Suprapubic skin (tissue), 4 donors: Measurements from ENCODE around the gene TRIM69. TPM values are rescaled to one million over a fixed set of nuclear protein-coding genes. Genes with fewer than 3 reads are reported as not detected.

Experiments
- DNase-seq, 2 donors: peaks; one replicate each; pipeline ENCODE4 v3.0.0-alpha.2; 2019; ENCODE audit warnings: low spot score in 2 of 2
- H3K27ac ChIP-seq: fragments of 200-600 bp; sonication (generic); one replicate; pipeline ENCODE4 v1.5.1; 2019
- H3K27me3 ChIP-seq: fragments of 200-600 bp; sonication (generic); one replicate; pipeline ENCODE4 v1.5.1; 2019
- H3K36me3 ChIP-seq: fragments of 200-600 bp; sonication (generic); one replicate; pipeline ENCODE4 v1.5.1; 2019
- H3K4me1 ChIP-seq: fragments of 200-600 bp; sonication (generic); one replicate; pipeline ENCODE4 v1.5.1; 2019
- H3K4me3 ChIP-seq: fragments of 200-600 bp; sonication (generic); one replicate; pipeline ENCODE4 v1.5.1; 2019; ENCODE audit warnings: mild to moderate bottlenecking
- H3K9me3 ChIP-seq: fragments of 200-600 bp; sonication (generic); one replicate; pipeline ENCODE4 v1.5.1; 2019
- EP300 ChIP-seq: sonication (generic); formaldehyde crosslinking; IDR thresholded peaks from one replicate; pipeline ENCODE4 v1.6.1; 2017; ENCODE audit warnings: antibody characterized with exemption
- POLR2A ChIP-seq, 2 donors: fragments of 450-650 bp; IDR thresholded peaks; one replicate each; pipeline ENCODE4 v1.6.1; 2017; ENCODE audit warnings: antibody characterized with exemption in 2 of 2, mild to moderate bottlenecking in 2 of 2, moderate library complexity in 2 of 2
- POLR2AphosphoS5 ChIP-seq, 3 donors: sonication (generic); formaldehyde crosslinking; IDR thresholded peaks; one replicate each; pipeline ENCODE4 v1.6.1; 2017; ENCODE audit warnings: antibody characterized with exemption in 3 of 3
- WGBS: methylation state at CpG from one replicate; pipeline ENCODE4 v1.1.5; 2018; 5-methylcytosine and 5-hydroxymethylcytosine counted together
- total RNA-seq, 4 donors: library from RNA; depleted of rRNA; stranded (reverse); fragments of >200 nt; gene quantifications; one replicate each; pipeline ENCODE4 v1.1.0, GENCODE V29; 2016
- TF ChIP-seq, protein P1 (sequence below), 2 donors: fragments of 200-600 bp in 1 of 2; fragments of 450-650 bp in 1 of 2; sonication (generic) in 1 of 2; IDR thresholded peaks; one replicate each; pipeline ENCODE4 v1.5.1; 2016 to 2019; ENCODE audit warnings: antibody characterized with exemption in 2 of 2, mild to moderate bottlenecking in 1 of 2, moderate library complexity in 1 of 2

Gene TRIM69
- total RNA-seq, 4 donors from 2014 or later: 9.1 to 10.6 (median 9.8) TPM

DNA sequence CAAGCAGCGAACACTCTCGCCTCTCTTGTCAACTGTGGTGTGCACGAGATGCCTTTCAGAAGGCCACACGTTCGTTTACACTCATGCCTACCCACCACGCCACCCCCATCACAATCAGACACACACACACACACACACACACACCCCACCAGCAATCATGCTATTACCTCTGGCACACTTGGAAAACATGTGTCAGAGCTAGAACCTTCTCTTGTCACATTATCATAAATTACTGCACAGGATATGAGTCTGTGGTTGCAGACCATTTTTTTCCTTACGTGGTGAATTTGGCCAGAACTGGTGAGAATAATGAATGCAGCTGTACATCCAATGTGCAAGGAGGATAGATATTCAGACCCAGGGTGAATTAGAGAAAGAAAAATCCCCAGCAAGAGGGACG, 52.4 kb downstream of the TRIM69 start:
- H3K9me3 ChIP-seq: no peaks in the 10 kb centered on the region
- no peak for TF ChIP-seq POLR2AphosphoS5 (IDR thresholded peaks at IDR 0.05)
- TF ChIP-seq EP300: no peak
- TF ChIP-seq, protein P1, sequence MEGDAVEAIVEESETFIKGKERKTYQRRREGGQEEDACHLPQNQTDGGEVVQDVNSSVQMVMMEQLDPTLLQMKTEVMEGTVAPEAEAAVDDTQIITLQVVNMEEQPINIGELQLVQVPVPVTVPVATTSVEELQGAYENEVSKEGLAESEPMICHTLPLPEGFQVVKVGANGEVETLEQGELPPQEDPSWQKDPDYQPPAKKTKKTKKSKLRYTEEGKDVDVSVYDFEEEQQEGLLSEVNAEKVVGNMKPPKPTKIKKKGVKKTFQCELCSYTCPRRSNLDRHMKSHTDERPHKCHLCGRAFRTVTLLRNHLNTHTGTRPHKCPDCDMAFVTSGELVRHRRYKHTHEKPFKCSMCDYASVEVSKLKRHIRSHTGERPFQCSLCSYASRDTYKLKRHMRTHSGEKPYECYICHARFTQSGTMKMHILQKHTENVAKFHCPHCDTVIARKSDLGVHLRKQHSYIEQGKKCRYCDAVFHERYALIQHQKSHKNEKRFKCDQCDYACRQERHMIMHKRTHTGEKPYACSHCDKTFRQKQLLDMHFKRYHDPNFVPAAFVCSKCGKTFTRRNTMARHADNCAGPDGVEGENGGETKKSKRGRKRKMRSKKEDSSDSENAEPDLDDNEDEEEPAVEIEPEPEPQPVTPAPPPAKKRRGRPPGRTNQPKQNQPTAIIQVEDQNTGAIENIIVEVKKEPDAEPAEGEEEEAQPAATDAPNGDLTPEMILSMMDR (IDR thresholded peaks at IDR 0.05): no peak
- TF ChIP-seq POLR2A (IDR thresholded peaks at IDR 0.05): no peak
- no peak overlapping the region for H3K4me3 ChIP-seq
- 58% methylated on average over 8 of the region's 8 CpGs for WGBS
- H3K27ac ChIP-seq: no peak overlapping the region
- peaks cover 5% of the 10 kb centered on the region for H3K4me1 ChIP-seq
- no peaks in the 10 kb centered on the region for H3K27me3 ChIP-seq
- no peaks in the 10 kb centered on the region for H3K36me3 ChIP-seq
- no peak for DNase-seq

DNA sequence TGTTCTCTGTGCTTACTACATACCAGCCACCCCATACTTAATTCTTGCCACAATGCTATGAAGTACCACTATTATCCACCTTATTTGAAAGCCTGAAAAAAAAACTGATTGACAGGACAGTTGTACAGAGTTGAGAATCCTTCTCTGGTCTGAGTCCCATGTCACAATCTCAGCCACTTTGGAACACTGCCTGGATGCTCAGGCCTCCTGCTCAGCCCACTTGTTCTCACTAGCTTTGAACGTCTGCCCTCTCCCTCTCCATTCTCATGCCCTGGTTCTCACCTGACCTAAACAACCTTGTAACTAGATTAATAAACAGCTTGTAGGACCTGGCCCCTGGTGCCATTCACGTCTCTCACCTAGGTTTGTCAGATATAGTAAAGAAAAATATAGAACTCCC, 53.9 kb downstream of the TRIM69 start:
- TF ChIP-seq, protein P1 (IDR thresholded peaks at IDR 0.05): no peak
- TF ChIP-seq POLR2AphosphoS5 (IDR thresholded peaks at IDR 0.05): no peak
- TF ChIP-seq EP300: no peak
- no peak for TF ChIP-seq POLR2A (IDR thresholded peaks at IDR 0.05)
- Histone ChIP-seq H3K36me3 (no peaks in the 10 kb centered on the region), H3K27me3 (no peaks in the 10 kb centered on the region), H3K4me1 (no peaks in the 10 kb centered on the region), H3K9me3 (no peaks in the 10 kb centered on the region), H3K27ac (no peak overlapping the region), H3K4me3 (no peak overlapping the region)
- DNase-seq: no peak
- WGBS: 76% methylated on average over 2 of the region's 2 CpGs

DNA sequence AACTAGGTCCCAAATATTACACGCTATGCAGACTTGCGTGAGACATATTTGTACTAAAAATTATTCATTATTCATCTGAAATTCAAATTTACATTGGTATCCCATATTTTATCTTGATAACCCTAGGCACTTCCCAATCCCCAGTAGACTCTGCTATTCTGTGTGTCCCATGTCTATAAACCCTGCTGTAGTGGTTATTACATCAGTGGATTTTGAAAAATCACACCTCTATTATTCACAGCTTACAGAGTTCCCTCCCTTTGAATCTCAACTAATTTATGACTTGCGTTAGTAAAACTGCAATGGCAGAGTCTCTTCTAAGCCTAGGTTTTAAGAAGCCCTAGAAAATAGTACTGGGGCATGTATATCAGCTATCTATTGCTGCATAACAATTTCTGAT, 54.3 kb downstream of the TRIM69 start:
- TF ChIP-seq POLR2AphosphoS5 (IDR thresholded peaks at IDR 0.05): no peak
- no peak for TF ChIP-seq POLR2A (IDR thresholded peaks at IDR 0.05)
- TF ChIP-seq EP300: no peak
- TF ChIP-seq, protein P1 (IDR thresholded peaks at IDR 0.05): no peak
- DNase-seq: no peak
- 94% methylated on average over 3 of the region's 3 CpGs for WGBS

DNA sequence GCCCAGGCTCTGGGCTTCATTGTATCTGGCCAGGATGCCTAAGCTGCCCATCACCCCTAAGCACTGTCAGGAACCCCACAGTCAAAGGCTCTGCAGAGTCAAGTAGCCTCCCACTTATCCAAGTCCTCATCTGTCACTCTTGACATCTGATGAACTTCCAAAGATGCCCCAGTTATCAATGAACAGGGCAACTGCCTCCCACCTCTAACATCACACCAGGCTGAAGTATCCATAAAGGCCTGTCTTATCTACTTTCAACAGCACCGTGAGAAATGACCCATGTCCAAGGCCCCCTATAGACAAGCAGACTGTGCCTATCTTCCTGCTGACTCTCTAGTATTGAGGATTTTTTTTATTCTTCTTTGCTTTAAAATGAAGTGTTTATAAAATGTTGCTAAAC, 56.4 kb downstream of the TRIM69 start:
- WGBS: 88% methylated on average over 1 of the region's 1 CpG
- TF ChIP-seq, protein P1 (IDR thresholded peaks at IDR 0.05): no peak
- no peak for TF ChIP-seq EP300
- no peak for TF ChIP-seq POLR2AphosphoS5 (IDR thresholded peaks at IDR 0.05)
- TF ChIP-seq POLR2A (IDR thresholded peaks at IDR 0.05): no peak

More for the DNA sequence above, 54.3 kb downstream of the TRIM69 start:
- H3K4me3 ChIP-seq: no peak overlapping the region
- H3K9me3 ChIP-seq: no peaks in the 10 kb centered on the region
- H3K4me1 ChIP-seq: no peaks in the 10 kb centered on the region
- no peaks in the 10 kb centered on the region for H3K27me3 ChIP-seq
- H3K27ac ChIP-seq: no peak overlapping the region
- H3K36me3 ChIP-seq: no peaks in the 10 kb centered on the region

DNA sequence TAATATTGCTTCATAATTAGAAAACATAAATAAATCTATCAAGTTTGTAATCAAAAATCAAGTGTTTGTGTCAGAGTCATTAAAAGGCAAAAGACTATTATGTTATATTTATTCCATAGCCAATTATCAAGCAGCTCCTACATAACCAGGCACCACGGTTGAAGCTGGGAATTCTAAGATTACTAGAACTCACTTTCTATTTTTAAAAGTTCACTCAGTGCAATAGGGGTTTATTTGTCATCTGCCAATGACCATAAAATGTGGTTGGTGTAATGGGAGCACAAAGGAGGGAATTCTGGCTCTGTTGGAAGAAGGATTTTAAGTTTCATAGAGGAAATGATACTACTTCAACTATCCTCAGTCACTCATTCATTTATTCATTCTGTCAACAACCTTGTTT, 57.7 kb downstream of the TRIM69 start:
- Histone ChIP-seq H3K27ac (no peak overlapping the region), H3K4me3 (no peak overlapping the region), H3K27me3 (no peaks in the 10 kb centered on the region), H3K4me1 (no peaks in the 10 kb centered on the region), H3K9me3 (no peaks in the 10 kb centered on the region), H3K36me3 (no peaks in the 10 kb centered on the region)
- WGBS: 44% methylated on average over 1 of the region's 1 CpG
- no peak for DNase-seq
- TF ChIP-seq POLR2AphosphoS5 (IDR thresholded peaks at IDR 0.05) (no peak), EP300 (no peak), POLR2A (IDR thresholded peaks at IDR 0.05) (no peak)
- TF ChIP-seq, protein P1 (IDR thresholded peaks at IDR 0.05): no peak

More for the DNA sequence above, 56.4 kb downstream of the TRIM69 start:
- Histone ChIP-seq H3K9me3 (no peaks in the 10 kb centered on the region), H3K36me3 (no peaks in the 10 kb centered on the region), H3K4me3 (no peak overlapping the region), H3K27me3 (no peaks in the 10 kb centered on the region), H3K27ac (no peak overlapping the region), H3K4me1 (no peaks in the 10 kb centered on the region)
- no peak for DNase-seq
